Psoas muscle (tissue), 8 donors: Measurements from ENCODE around the gene LSMEM2. TPM values are rescaled to one million over a fixed set of nuclear protein-coding genes. Genes with fewer than 3 reads are reported as not detected.
A peak's percentile ranks its signal among the peaks of the same experiment; 100 is the strongest.
"Not testable (repeated sequence)": the region's sequence is repeated elsewhere in the genome, so short reads cannot be mapped to it uniquely, and the experiment has no call there.

Source experiments
- ATAC-seq, 4 donors: fragments of 200-7000 bp; cut with Tn5 transposase; one replicate each; pipeline ENCODE4 v1.9.1; 2020; ENCODE audit warnings: moderate library complexity in 3 of 4, mild to moderate bottlenecking in 2 of 4
- DNase-seq, 2 donors: peaks; one replicate each; pipeline ENCODE4 v3.0.0-alpha.2; 2020
- H3K27ac ChIP-seq: fragments of 200-600 bp; one replicate; pipeline ENCODE4 v1.8.0; 2022
- H3K27me3 ChIP-seq, 3 donors: fragments of 200-600 bp in 1 of 3; one replicate each; pipeline versions ENCODE4 v1.6.1 to v1.8.0; 2013 to 2022; ENCODE audit warnings: low read length in 2 of 3, mild to moderate bottlenecking in 2 of 3, moderate library complexity in 1 of 3; ENCODE audit not compliant: insufficient read depth in 3 of 3
- H3K36me3 ChIP-seq, 2 donors: fragments of 200-600 bp in 1 of 2; one replicate each; pipeline versions ENCODE4 v1.6.1 to v1.8.0; 2013 to 2022; ENCODE audit warnings: low read depth in 1 of 2, mild to moderate bottlenecking in 1 of 2, moderate library complexity in 1 of 2; ENCODE audit not compliant: insufficient read depth in 1 of 2
- H3K4me1 ChIP-seq: fragments of 200-600 bp; one replicate; pipeline ENCODE4 v1.8.0; 2022
- H3K4me3 ChIP-seq: fragments of 200-600 bp; one replicate; pipeline ENCODE4 v1.8.0; 2022; ENCODE audit warnings: mild to moderate bottlenecking
- H3K9me3 ChIP-seq: fragments of 200-600 bp; one replicate; pipeline ENCODE4 v1.8.0; 2022
- WGBS, 3 donors: extraction: QIAGEN DNeasy Blood & Tissue Kit; methylation state at CpG; one replicate each; pipeline versions ENCODE4 v1.1.6 to v1.1.7; 2013; 5-methylcytosine and 5-hydroxymethylcytosine counted together
- intact Hi-C, 2 donors: fragments of 100-400 bp; cut with DNase I; formaldehyde crosslinking; loops; one replicate each; pipeline versions ENCODE4 v1.11.0 to v1.14.2; 2022
- polyA plus RNA-seq, 3 donors: library from polyadenylated mRNA; stranded (reverse); fragments of 200-250 nt; gene quantifications; one replicate each; pipeline ENCODE4 v1.2.3, GENCODE V29; 2013
- total RNA-seq, 4 donors: library from RNA; stranded (reverse); fragmentation: NEBNext Ultra II Directional in 2 of 4; extraction: Animal tissue kit (Norgen Biotek cat#: 25700) in 2 of 4; gene quantifications; one replicate each; pipeline versions ENCODE4 v1.2.1 to v1.2.4, GENCODE V29; 2021 to 2023
- TF ChIP-seq, protein P1 (sequence below): fragments of 200-600 bp; IDR thresholded peaks from one replicate; pipeline ENCODE4 v1.8.0; 2022; ENCODE audit warnings: antibody characterized with exemption
- donor health status: healthy with polysubstance abuse.
- donor health status: DM: no; HTN: no; CAD: no; lungs with moderate emphysema.
- donor health status: Bipolar disorder and iron deficiency.
- donor health status: healthy.
- donor health status: DM: yes; HTN: yes; CAD: no.
- donor health status: DM: no; HTN: no; CAD: no.
- donor health status: DM: no; HTN: no; CAD: no.
- donor health status: DM: yes; HTN: yes; CAD: no.

The LSMEM2 gene
- total and polyA plus RNA-seq, 7 donors, result 0.61 to 13.1 (median 1.1) TPM

DNA sequence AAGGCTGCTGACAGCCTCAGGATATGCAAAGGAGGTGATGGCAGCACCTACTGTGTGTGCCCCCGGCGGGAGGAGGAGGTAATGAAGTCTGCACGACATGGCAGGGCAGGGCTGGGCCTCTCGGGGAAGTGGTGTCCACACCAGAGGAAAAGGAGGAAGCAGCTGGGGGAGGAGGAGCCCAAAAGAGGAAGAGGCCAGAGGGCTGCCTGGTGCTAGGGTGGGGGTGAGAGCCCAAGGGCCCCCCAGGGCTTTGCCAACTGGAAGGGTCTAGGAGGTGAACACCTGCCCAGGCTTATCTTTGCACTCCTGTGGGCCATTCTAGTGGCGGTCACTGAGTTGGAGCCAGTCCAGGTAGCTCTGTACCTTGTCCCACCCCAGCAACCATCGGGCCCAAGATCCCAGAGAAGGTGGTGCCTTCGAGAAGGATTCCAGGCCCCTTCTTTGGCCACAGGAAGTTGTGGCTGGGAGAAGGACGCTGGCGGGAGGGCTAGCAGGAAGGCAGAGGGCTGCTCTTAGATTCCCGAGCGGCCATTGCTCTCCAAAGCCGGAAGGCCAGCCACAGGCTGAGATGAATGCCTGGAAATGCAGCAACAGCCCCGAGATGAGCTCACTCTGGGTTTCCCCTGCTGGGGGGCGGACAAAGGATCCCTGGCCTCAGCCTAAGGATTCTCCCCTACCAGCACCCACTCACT lies 35.9 kb upstream of the LSMEM2 start:
- 45 to 49% (median 46%) methylated on average over 9 to 14 of the region's 14 CpGs for WGBS, 3 donors
- intact Hi-C loops, result no loop called here
- peak in 1 of 4 donors; percentile 5 for ATAC-seq
- peak; percentile 62 to 83 for DNase-seq
- Histone ChIP-seq H3K27ac (peak overlapping the region; percentile 74), H3K27me3 (no peaks in the 10 kb centered on the region), H3K4me3 (peak overlapping the region; percentile 29), H3K36me3 (no peaks in the 10 kb centered on the region), H3K9me3 (no peaks in the 10 kb centered on the region), H3K4me1 (peaks cover 47% of the 10 kb centered on the region)
- TF ChIP-seq, protein P1, sequence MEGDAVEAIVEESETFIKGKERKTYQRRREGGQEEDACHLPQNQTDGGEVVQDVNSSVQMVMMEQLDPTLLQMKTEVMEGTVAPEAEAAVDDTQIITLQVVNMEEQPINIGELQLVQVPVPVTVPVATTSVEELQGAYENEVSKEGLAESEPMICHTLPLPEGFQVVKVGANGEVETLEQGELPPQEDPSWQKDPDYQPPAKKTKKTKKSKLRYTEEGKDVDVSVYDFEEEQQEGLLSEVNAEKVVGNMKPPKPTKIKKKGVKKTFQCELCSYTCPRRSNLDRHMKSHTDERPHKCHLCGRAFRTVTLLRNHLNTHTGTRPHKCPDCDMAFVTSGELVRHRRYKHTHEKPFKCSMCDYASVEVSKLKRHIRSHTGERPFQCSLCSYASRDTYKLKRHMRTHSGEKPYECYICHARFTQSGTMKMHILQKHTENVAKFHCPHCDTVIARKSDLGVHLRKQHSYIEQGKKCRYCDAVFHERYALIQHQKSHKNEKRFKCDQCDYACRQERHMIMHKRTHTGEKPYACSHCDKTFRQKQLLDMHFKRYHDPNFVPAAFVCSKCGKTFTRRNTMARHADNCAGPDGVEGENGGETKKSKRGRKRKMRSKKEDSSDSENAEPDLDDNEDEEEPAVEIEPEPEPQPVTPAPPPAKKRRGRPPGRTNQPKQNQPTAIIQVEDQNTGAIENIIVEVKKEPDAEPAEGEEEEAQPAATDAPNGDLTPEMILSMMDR, result no peak

DNA sequence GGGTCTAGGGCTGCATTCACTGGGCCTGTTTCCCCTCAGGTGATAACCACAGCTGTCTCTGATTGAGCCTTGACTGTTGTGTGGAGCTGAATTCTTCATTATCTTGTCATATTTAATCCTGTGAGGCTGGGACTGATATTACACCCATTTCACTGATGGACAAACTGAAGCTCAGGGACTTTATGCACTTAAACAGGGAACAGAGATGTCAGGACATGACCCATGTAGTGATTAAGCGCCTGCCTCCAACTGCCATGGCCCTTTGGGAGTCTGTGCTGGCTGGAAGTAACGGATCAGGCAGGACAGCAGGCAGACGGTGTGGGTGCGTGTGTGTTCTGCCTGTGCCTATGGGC lies 35.4 kb upstream of the LSMEM2 start:
- peak overlapping the region; percentile 29 for H3K4me3 ChIP-seq
- H3K36me3 ChIP-seq, result no peaks in the 10 kb centered on the region
- no peaks in the 10 kb centered on the region for H3K27me3 ChIP-seq
- H3K9me3 ChIP-seq, result no peaks in the 10 kb centered on the region
- TF ChIP-seq, protein P1, result no peak
- ATAC-seq, result no peak
- intact Hi-C loops, result no loop called here
- no peak for DNase-seq
- H3K27ac ChIP-seq, result peak overlapping the region; percentile 74
- WGBS, 3 donors, result 68 to 69% (median 68%) methylated on average over 4 of the region's 4 CpGs
- peaks cover 52% of the 10 kb centered on the region for H3K4me1 ChIP-seq

DNA sequence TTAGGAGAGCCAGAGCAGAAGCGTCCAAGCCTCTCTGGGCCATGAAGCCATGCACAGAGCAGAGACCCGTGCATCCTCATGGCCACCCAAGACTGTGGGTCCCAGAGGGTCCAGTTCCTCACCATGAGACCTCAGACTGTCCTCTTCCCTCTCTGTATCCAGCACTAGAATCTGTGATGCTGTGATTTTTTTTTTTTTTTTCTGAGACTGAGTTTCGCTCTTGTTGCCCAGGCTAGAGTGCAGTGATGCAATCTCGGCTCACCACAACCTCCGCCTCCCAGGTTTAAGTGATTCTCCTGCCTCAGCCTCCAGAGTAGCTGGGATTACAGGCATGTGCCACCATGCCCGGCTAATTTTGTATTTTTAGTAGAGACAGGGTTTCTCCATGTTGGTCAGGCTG lies 34.1 kb upstream of the LSMEM2 start:
- H3K9me3 ChIP-seq, H3K36me3 ChIP-seq, DNase-seq, intact Hi-C loops, H3K27me3 ChIP-seq, ATAC-seq: not testable (repeated sequence)
- H3K4me3 ChIP-seq, result peak overlapping the region; percentile 82
- H3K4me1 ChIP-seq, result peaks cover 56% of the 10 kb centered on the region
- 69 to 82% (median 78%) methylated on average over 5 to 6 of the region's 6 CpGs for WGBS, 3 donors
- peak overlapping the region; percentile 80 for H3K27ac ChIP-seq

DNA sequence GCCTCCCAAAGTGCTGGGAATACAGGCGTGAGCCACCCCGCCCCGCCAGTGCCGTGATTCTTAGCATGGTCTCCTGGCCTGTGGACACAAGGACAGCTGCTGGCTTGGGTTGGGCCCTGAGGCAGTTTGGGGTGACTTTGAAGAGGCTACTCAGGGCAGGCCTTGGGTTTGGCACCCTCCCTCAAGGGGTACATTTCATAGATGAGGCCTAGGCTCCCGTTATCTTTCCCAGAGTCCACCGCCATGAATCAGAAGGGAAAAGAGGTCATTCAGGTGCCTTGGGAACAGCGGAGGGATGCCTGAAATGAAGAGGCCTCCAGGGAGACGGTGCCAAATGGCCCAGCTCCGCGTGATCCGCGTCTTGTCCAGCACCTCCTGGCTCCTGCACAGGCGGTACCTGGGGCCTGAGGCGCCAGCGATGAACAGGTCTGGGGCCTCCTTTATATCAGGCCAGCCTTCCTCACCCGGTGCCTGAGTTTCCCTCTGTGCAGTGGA lies 33.6 kb upstream of the LSMEM2 start:
- no peaks in the 10 kb centered on the region for H3K36me3 ChIP-seq
- DNase-seq (no peak), ATAC-seq (no peak)
- TF ChIP-seq, protein P1, result no peak
- peak overlapping the region; percentile 80 for H3K27ac ChIP-seq
- peaks cover 60% of the 10 kb centered on the region for H3K4me1 ChIP-seq
- no peaks in the 10 kb centered on the region for H3K27me3 ChIP-seq
- 61 to 68% (median 67%) methylated on average over 16 of the region's 16 CpGs for WGBS, 3 donors
- H3K4me3 ChIP-seq, result peak overlapping the region; percentile 82
- H3K9me3 ChIP-seq, result no peaks in the 10 kb centered on the region
- intact Hi-C loops, result no loop called here

DNA sequence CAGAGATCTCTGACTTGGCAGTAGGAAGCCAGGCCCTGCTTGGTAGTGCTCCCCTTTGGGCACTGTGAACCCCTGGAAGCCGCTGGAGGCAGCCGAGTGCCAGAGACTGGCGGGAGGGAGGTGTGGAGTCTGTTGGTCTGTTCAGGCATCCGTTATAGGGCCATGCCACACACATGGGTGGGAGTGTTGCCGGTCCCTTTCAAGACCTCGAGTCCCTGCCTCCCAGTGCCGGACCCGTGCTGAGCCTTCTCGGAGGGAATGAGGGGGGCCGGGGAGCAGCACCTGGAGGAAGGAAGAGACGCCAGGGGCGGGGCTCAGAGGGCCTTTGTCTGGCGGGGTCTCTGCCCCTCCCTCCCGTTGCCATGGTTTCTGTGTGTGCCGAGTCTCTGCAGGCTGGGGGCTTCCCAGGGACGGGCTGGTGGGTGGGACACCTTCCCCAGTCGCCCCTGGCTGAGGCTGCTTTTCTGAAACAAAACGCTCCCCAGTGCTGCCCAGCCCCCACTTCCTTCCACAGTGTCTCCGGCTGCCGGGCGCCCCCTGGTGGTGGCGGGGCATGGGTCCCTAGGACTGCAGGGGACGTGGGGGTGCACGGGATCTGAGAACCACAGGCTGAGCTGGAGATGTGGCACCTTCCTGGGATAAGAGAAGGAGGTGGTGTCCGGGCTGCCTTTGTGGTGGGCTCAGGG lies 32.9 kb upstream of the LSMEM2 start:
- Histone ChIP-seq H3K4me3 (peak overlapping the region; percentile 82), H3K4me1 (peaks cover 67% of the 10 kb centered on the region), H3K27me3 (no peaks in the 10 kb centered on the region), H3K27ac (peak overlapping the region; percentile 80), H3K36me3 (no peaks in the 10 kb centered on the region), H3K9me3 (no peaks in the 10 kb centered on the region)
- TF ChIP-seq, protein P1, result peak; percentile 98
- ATAC-seq (peak; percentile 83 to 91 (median 89)), DNase-seq (peak; percentile 94 to 96)
- WGBS, 3 donors, result 2 to 3% (median 3%) methylated on average over 24 to 25 of the region's 25 CpGs
- intact Hi-C loops, result loop anchor here (2.0 kb wide), 1 partner anchor 19 kb away; no protein-coding TSS in a partner anchor
